Hepatocyte (in vitro differentiated cells): ENCODE measurements around the gene MAP4K5. TPM values are rescaled to one million over a fixed set of nuclear protein-coding genes. Genes with fewer than 3 reads are reported as not detected.

ENCODE experiments used
- DNase-seq: peaks from one replicate; pipeline ENCODE4 v3.0.0-alpha.2; 2016; ENCODE audit warnings: low spot score
- H2AFZ ChIP-seq: fragments of 200-600 bp; sonication (generic); 2 replicates; pipeline ENCODE4 v1.6.0; 2016; ENCODE audit warnings: antibody characterized with exemption, mild to moderate bottlenecking
- H3K27ac ChIP-seq: fragments of 200-600 bp; sonication (generic); 2 replicates; pipeline ENCODE4 v1.5.1; 2016; ENCODE audit warnings: mild to moderate bottlenecking
- H3K27me3 ChIP-seq: fragments of 200-600 bp; sonication (generic); 2 replicates; pipeline ENCODE4 v1.6.1; 2016
- H3K36me3 ChIP-seq: fragments of 200-600 bp; sonication (generic); replicated peaks from 2 replicates; pipeline ENCODE4 v1.5.1; 2016; ENCODE audit warnings: low read depth; ENCODE audit not compliant: insufficient read depth
- H3K4me1 ChIP-seq: fragments of 200-600 bp; sonication (generic); 2 replicates; pipeline ENCODE4 v1.5.1; 2016; ENCODE audit warnings: mild to moderate bottlenecking, moderate library complexity; ENCODE audit not compliant: insufficient read depth
- H3K4me2 ChIP-seq: fragments of 200-600 bp; sonication (generic); 2 replicates; pipeline ENCODE4 v1.6.0; 2016
- H3K4me3 ChIP-seq: fragments of 200-600 bp; sonication (generic); 2 replicates; pipeline ENCODE4 v1.5.1; 2016; ENCODE audit warnings: mild to moderate bottlenecking
- H3K79me2 ChIP-seq: fragments of 200-600 bp; sonication (generic); 2 replicates; pipeline ENCODE4 v1.6.0; 2017; ENCODE audit warnings: mild to moderate bottlenecking
- H3K9me2 ChIP-seq: fragments of 200-600 bp; sonication (generic); replicated peaks from 2 replicates; pipeline ENCODE4 v1.6.0; 2017; ENCODE audit warnings: mild to moderate bottlenecking; ENCODE audit not compliant: insufficient read depth
- H3K9me3 ChIP-seq: fragments of 200-600 bp; sonication (generic); 2 replicates; pipeline ENCODE4 v1.5.1; 2016; ENCODE audit warnings: low read depth, mild to moderate bottlenecking
- H4K20me1 ChIP-seq: fragments of 200-600 bp; sonication (generic); 2 replicates; pipeline ENCODE4 v1.6.0; 2016; ENCODE audit warnings: mild to moderate bottlenecking; ENCODE audit not compliant: insufficient read depth, poor library complexity, severe bottlenecking
- CTCF ChIP-seq: fragments of 200-600 bp; sonication (generic); IDR thresholded peaks from 2 replicates; pipeline ENCODE4 v1.5.1; 2016; ENCODE audit warnings: antibody characterized with exemption, mild to moderate bottlenecking; ENCODE audit not compliant: poor library complexity
- EZH2 ChIP-seq: fragments of 200-600 bp; sonication (generic); IDR thresholded peaks from 2 replicates; pipeline ENCODE4 v1.6.1; 2016; ENCODE audit warnings: antibody characterized with exemption, mild to moderate bottlenecking, borderline replicate concordance
- EZH2phosphoT487 ChIP-seq: fragments of 200-600 bp; sonication (generic); IDR thresholded peaks from one replicate; pipeline ENCODE4 v1.6.1; 2018; ENCODE audit warnings: antibody characterized with exemption, mild to moderate bottlenecking, low read depth, moderate library complexity; ENCODE audit not compliant: unreplicated experiment, severe bottlenecking
- WGBS: methylation state at CpG from one replicate; pipeline ENCODE4 v1.1.6; 2016; ENCODE audit warnings: low lambda C conversion rate; ENCODE audit errors: missing lambda C conversion rate; 5-methylcytosine and 5-hydroxymethylcytosine counted together
- polyA plus RNA-seq: library from polyadenylated mRNA; unstranded; fragments of >200 nt; fragmentation: Nextera tagmentation; extraction: Ambion mirVana; gene quantifications from 2 replicates; pipeline ENCODE4 v1.2.1, GENCODE V29; 2016
- total RNA-seq: library from RNA; depleted of rRNA; stranded (reverse); fragments of >200 nt; gene quantifications from 2 replicates; pipeline ENCODE4 v1.2.3, GENCODE V29; 2014

The MAP4K5 gene
- total and polyA plus RNA-seq, 2 experiments from 2014 or later = 41.0 to 98.6 TPM

- Histone ChIP-seq H3K27ac (no peak overlapping the region), H3K36me3 (no peaks in the 10 kb centered on the region), H3K4me3 (no peak overlapping the region), H3K4me1 (peaks cover 20% of the 10 kb centered on the region), H3K27me3 (no peaks in the 10 kb centered on the region), H2AFZ (no peak overlapping the region), H3K4me2 (no peak overlapping the region), H4K20me1 (no peaks in the 10 kb centered on the region), H3K9me3 (no peaks in the 10 kb centered on the region), H3K9me2 (no peaks in the 10 kb centered on the region), H3K79me2 (no peaks in the 10 kb centered on the region)
- DNase-seq = no peak
- TF ChIP-seq EZH2phosphoT487 = no peak
- no peak for TF ChIP-seq CTCF
- TF ChIP-seq EZH2 = no peak
- WGBS = 88% methylated on average over 2 of the region's 2 CpGs
Observed at GRCh38 chr14:50398189-50398580, 134.2 kb downstream of the MAP4K5 start.

- 56% methylated on average over 9 of the region's 9 CpGs for WGBS
Observed at GRCh38 chr14:50397390-50398188, 134.8 kb downstream of the MAP4K5 start.

GRCh38 chr14:50396631-50397389 is 135.6 kb downstream of the MAP4K5 start, which contains the start of gene CDKL1:
TSS of gene CDKL1 (minus strand) at chr14:50396881. CDS start at chr14:50395868, 1,013 bp downstream.
- 2% methylated on average over 49 of the region's 77 CpGs for WGBS
- TF ChIP-seq EZH2 (no peak), CTCF (no peak), EZH2phosphoT487 (no peak)
- DNase-seq = peak; percentile 82

More at GRCh38 chr14:50397390-50398188, 134.8 kb downstream of the MAP4K5 start:
- TF ChIP-seq CTCF = no peak
- no peak for TF ChIP-seq EZH2
- no peak for TF ChIP-seq EZH2phosphoT487
- H3K79me2 ChIP-seq = no peaks in the 10 kb centered on the region
- peaks cover 20% of the 10 kb centered on the region for H3K4me1 ChIP-seq
- H3K27ac ChIP-seq = peak overlapping the region; percentile 77
- peak overlapping the region; percentile 56 for H3K4me3 ChIP-seq
- no peaks in the 10 kb centered on the region for H4K20me1 ChIP-seq
- no peaks in the 10 kb centered on the region for H3K9me3 ChIP-seq
- no peak for DNase-seq
- H3K4me2 ChIP-seq = peak overlapping the region; percentile 96
- no peaks in the 10 kb centered on the region for H3K27me3 ChIP-seq
- H3K9me2 ChIP-seq = no peaks in the 10 kb centered on the region
- no peaks in the 10 kb centered on the region for H3K36me3 ChIP-seq
- H2AFZ ChIP-seq = peak overlapping the region; percentile 90

More at GRCh38 chr14:50396631-50397389, 135.6 kb downstream of the MAP4K5 start, which contains the start of gene CDKL1:
- Histone ChIP-seq H3K9me2 (no peaks in the 10 kb centered on the region), H3K9me3 (no peaks in the 10 kb centered on the region), H4K20me1 (no peaks in the 10 kb centered on the region), H3K79me2 (no peaks in the 10 kb centered on the region), H3K27me3 (no peaks in the 10 kb centered on the region), H3K4me1 (peaks cover 20% of the 10 kb centered on the region), H3K27ac (peak within 1 kb of the TSS; percentile 77), H3K4me2 (peak within 1 kb of the TSS; percentile 96), H3K36me3 (no peaks in the 10 kb centered on the region), H3K4me3 (peak within 1 kb of the TSS; percentile 56), H2AFZ (peak within 1 kb of the TSS; percentile 90)
